ENCODE results near the gene SDK1. TPM values are rescaled to one million over a fixed set of nuclear protein-coding genes. Genes with fewer than 3 reads are reported as not detected.

Gene SDK1
- total RNA-seq, 1 donor from 2014 or later, result 1.3 TPM

- Mint-ChIP-seq H3K4me1 (no peaks in the 10 kb centered on the region), H3K4me3 (no peak overlapping the region), H3K27ac (no peak overlapping the region), H3K27me3 (peaks cover 22% of the 10 kb centered on the region), H3K36me3 (ENCODE audit: low read depth) (no peaks in the 10 kb centered on the region), H3K9me3 (peaks cover 14% of the 10 kb centered on the region)
- DNase-seq (no peak), ATAC-seq (ENCODE audit: low read depth) (no peak)
- ChIA-PET POLR2A (no interaction called here), CTCF (no interaction called here)
- no peak for TF ChIP-seq CTCF (IDR thresholded peaks at IDR 0.05)
- intact Hi-C loops (cut with micrococcal nuclease), result no loop called here
Measured at GRCh38 chr7:4054158-4054557, 753.1 kb downstream of the SDK1 start.

- Mint-ChIP-seq H3K4me3 (no peak overlapping the region), H3K9me3 (peaks cover 20% of the 10 kb centered on the region), H3K27me3 (peaks cover 20% of the 10 kb centered on the region), H3K36me3 (ENCODE audit: low read depth) (no peaks in the 10 kb centered on the region), H3K4me1 (no peaks in the 10 kb centered on the region), H3K27ac (no peak overlapping the region)
- DNase-seq (no peak), ATAC-seq (ENCODE audit: low read depth) (no peak)
- intact Hi-C loops (cut with micrococcal nuclease), result no loop called here
- no peak for TF ChIP-seq CTCF (IDR thresholded peaks at IDR 0.05)
- ChIA-PET CTCF (interaction anchor here (0.6 kb wide), 1 partner anchor 449 kb away, joined by 3 read pairs; no protein-coding TSS in a partner anchor), POLR2A (no interaction called here)
Measured at GRCh38 chr7:4056552-4057288, 755.7 kb downstream of the SDK1 start.

- no peaks in the 10 kb centered on the region for H3K36me3 Mint-ChIP-seq (ENCODE audit: low read depth)
- peaks cover 20% of the 10 kb centered on the region for H3K27me3 Mint-ChIP-seq
- DNase-seq, result no peak
- no peak overlapping the region for H3K27ac Mint-ChIP-seq
- peaks cover 20% of the 10 kb centered on the region for H3K9me3 Mint-ChIP-seq
- POLR2A ChIA-PET, result no interaction called here
- intact Hi-C loops (cut with micrococcal nuclease), result no loop called here
- H3K4me1 Mint-ChIP-seq, result no peaks in the 10 kb centered on the region
- CTCF ChIA-PET, result interaction anchor here (0.6 kb wide), 1 partner anchor 448 kb away, joined by 3 read pairs; no protein-coding TSS in a partner anchor
- H3K4me3 Mint-ChIP-seq, result no peak overlapping the region
- ATAC-seq (ENCODE audit: low read depth), result no peak
- no peak for TF ChIP-seq CTCF (IDR thresholded peaks at IDR 0.05)
Measured at GRCh38 chr7:4057289-4057616, 756.2 kb downstream of the SDK1 start.

GRCh38 chr7:4058158-4058557, 757.1 kb downstream of the SDK1 start:
- no peak overlapping the region for H3K4me3 Mint-ChIP-seq
- H3K36me3 Mint-ChIP-seq (ENCODE audit: low read depth), result no peaks in the 10 kb centered on the region
- no peak overlapping the region for H3K27ac Mint-ChIP-seq
- no peak for DNase-seq
- intact Hi-C loops (cut with micrococcal nuclease), result no loop called here
- ATAC-seq (ENCODE audit: low read depth), result no peak
- H3K4me1 Mint-ChIP-seq, result no peaks in the 10 kb centered on the region
- ChIA-PET CTCF (no interaction called here), POLR2A (no interaction called here)
- TF ChIP-seq CTCF (IDR thresholded peaks at IDR 0.05), result no peak
- H3K9me3 Mint-ChIP-seq, result peaks cover 20% of the 10 kb centered on the region
- H3K27me3 Mint-ChIP-seq, result peaks cover 20% of the 10 kb centered on the region

GRCh38 chr7:4065190-4065589, 764.1 kb downstream of the SDK1 start:
- no peak for TF ChIP-seq CTCF (IDR thresholded peaks at IDR 0.05)
- intact Hi-C loops (cut with micrococcal nuclease), result no loop called here
- CTCF ChIA-PET, result no interaction called here

More at GRCh38 chr7:4065190-4065589, 764.1 kb downstream of the SDK1 start:
- no peaks in the 10 kb centered on the region for H3K36me3 Mint-ChIP-seq (ENCODE audit: low read depth)
- H3K4me1 Mint-ChIP-seq, result peaks cover 1% of the 10 kb centered on the region
- POLR2A ChIA-PET, result no interaction called here
- H3K27ac Mint-ChIP-seq, result no peak overlapping the region
- peaks cover under 1% of the 10 kb centered on the region for H3K9me3 Mint-ChIP-seq
- no peaks in the 10 kb centered on the region for H3K27me3 Mint-ChIP-seq
- H3K4me3 Mint-ChIP-seq, result no peak overlapping the region
- ATAC-seq (ENCODE audit: low read depth) (no peak), DNase-seq (no peak)

All from activated B cell treated with CpG ODN at 0.5 μM for 24 hours (primary cell).